HEK293T (cell line): ENCODE data around the gene MSLN.
A peak's percentile ranks its signal among the peaks of the same experiment; 100 is the strongest.

Experiments
- CTCF ChIA-PET: fragments of 350-600 bp; formaldehyde crosslinking; extraction: SDS; loops from one replicate; lab custom pipeline; 2021; ENCODE audit warnings: antibody characterized with exemption, inconsistent platforms; lab: Yijun Ruan, JAX
- POLR2A ChIA-PET: fragments of 350-600 bp; formaldehyde crosslinking; extraction: SDS; loops from one replicate; lab custom pipeline; 2020; ENCODE audit warnings: antibody characterized with exemption, inconsistent platforms; lab: Yijun Ruan, JAX
- DNase-seq: peaks from one replicate; pipeline ENCODE4 v3.0.0; 2012; ENCODE audit warnings: mixed read lengths; ENCODE audit errors: extremely low spot score
- ARNT ChIP-seq: fragments of 450-650 bp; IDR thresholded peaks from 2 replicates; pipeline ENCODE4 v1.6.1; 2017; ENCODE audit warnings: mild to moderate bottlenecking
- BHLHE40 ChIP-seq: fragments of 450-650 bp; IDR thresholded peaks from 2 replicates; pipeline ENCODE4 v1.6.1; 2016; ENCODE audit warnings: mild to moderate bottlenecking, moderate library complexity, borderline replicate concordance
- CTBP1 ChIP-seq: fragments of 450-650 bp; IDR thresholded peaks from 2 replicates; pipeline ENCODE4 v1.6.1; 2016; ENCODE audit warnings: borderline replicate concordance
- ELF4 ChIP-seq: fragments of 450-650 bp; IDR thresholded peaks from 2 replicates; pipeline ENCODE4 v1.6.1; 2017; ENCODE audit warnings: antibody characterized with exemption
- FOXA1 ChIP-seq: fragments of 450-650 bp; IDR thresholded peaks from 2 replicates; pipeline ENCODE4 v1.6.1; 2016; ENCODE audit warnings: mild to moderate bottlenecking
- FOXK2 ChIP-seq: fragments of 450-650 bp; IDR thresholded peaks from 2 replicates; pipeline ENCODE4 v1.6.1; 2016; ENCODE audit warnings: mild to moderate bottlenecking
- FOXM1 ChIP-seq: fragments of 450-650 bp; IDR thresholded peaks from 2 replicates; pipeline ENCODE4 v1.6.1; 2017; ENCODE audit warnings: mild to moderate bottlenecking, borderline replicate concordance
- HDGF ChIP-seq: fragments of 450-650 bp; IDR thresholded peaks from 2 replicates; pipeline ENCODE4 v1.6.1; 2017; ENCODE audit warnings: antibody characterized with exemption, borderline replicate concordance
- L3MBTL2 ChIP-seq: fragments of 450-650 bp; conservative IDR thresholded peaks from 2 replicates; pipeline ENCODE4 v1.6.1; 2016; ENCODE audit warnings: mild to moderate bottlenecking
- LEF1 ChIP-seq: fragments of 450-650 bp; IDR thresholded peaks from 2 replicates; pipeline ENCODE4 v1.6.1; 2017; ENCODE audit warnings: mild to moderate bottlenecking, borderline replicate concordance
- NFRKB ChIP-seq: fragments of 450-650 bp; IDR thresholded peaks from 2 replicates; pipeline ENCODE4 v1.6.1; 2016; ENCODE audit warnings: mild to moderate bottlenecking, moderate library complexity
- SP1 ChIP-seq: fragments of 450-650 bp; IDR thresholded peaks from 2 replicates; pipeline ENCODE4 v1.6.1; 2017
- SUZ12 ChIP-seq: fragments of 450-650 bp; IDR thresholded peaks from 2 replicates; pipeline ENCODE4 v1.6.1; 2016; ENCODE audit warnings: mild to moderate bottlenecking
- TARDBP ChIP-seq: fragments of 450-650 bp; IDR thresholded peaks from 2 replicates; pipeline ENCODE4 v1.6.1; 2016
- ZNF384 ChIP-seq: fragments of 450-650 bp; IDR thresholded peaks from 2 replicates; pipeline ENCODE4 v1.6.1; 2016
- TF ChIP-seq, protein P1 (sequence below): fragments of 450-650 bp; IDR thresholded peaks from 2 replicates; pipeline ENCODE4 v1.6.1; 2016

The MSLN gene

DNA sequence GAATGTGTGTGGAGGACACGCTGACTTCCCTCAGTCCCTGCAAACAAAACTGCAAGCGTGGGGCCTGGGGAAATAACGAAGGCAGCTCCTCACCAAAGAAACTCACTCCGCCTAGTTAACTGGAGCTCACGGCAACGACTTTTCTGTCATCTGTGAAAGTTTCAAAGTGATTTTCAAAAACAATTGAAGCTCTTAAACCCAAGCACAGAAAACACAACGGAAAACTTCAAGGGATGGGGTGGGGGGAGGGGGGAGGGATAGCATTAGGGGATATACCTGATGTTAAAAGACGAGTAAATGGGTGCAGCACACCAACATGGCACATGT, 43.2 kb downstream of the MSLN start:
- TF ChIP-seq FOXM1 = no peak
- no peak for TF ChIP-seq CTBP1
- TF ChIP-seq HDGF = no peak
- TF ChIP-seq, protein P1, sequence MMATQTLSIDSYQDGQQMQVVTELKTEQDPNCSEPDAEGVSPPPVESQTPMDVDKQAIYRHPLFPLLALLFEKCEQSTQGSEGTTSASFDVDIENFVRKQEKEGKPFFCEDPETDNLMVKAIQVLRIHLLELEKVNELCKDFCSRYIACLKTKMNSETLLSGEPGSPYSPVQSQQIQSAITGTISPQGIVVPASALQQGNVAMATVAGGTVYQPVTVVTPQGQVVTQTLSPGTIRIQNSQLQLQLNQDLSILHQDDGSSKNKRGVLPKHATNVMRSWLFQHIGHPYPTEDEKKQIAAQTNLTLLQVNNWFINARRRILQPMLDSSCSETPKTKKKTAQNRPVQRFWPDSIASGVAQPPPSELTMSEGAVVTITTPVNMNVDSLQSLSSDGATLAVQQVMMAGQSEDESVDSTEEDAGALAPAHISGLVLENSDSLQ = no peak
- no peak for TF ChIP-seq ZNF384
- TF ChIP-seq LEF1 = no peak
- TF ChIP-seq NFRKB = no peak
- TF ChIP-seq SUZ12 = no peak
- TF ChIP-seq BHLHE40 = no peak
- TF ChIP-seq L3MBTL2 = no peak
- no peak for TF ChIP-seq ARNT
- TF ChIP-seq SP1 = no peak
- no peak for TF ChIP-seq FOXK2
- no peak for TF ChIP-seq TARDBP
- no peak for TF ChIP-seq FOXA1
- no peak for TF ChIP-seq ELF4
- ChIA-PET CTCF (interaction anchor here (1.1 kb wide), 1 partner anchor 82 kb away, joined by 4 read pairs; the partner anchor contains the start of gene ANTKMT), POLR2A (interaction anchor here (1.0 to 1.9 kb wide), 3 partner anchors 8 to 15 kb away, joined by 3 to 9 read pairs (median 5); partner anchors contain the start of genes CHTF18 and RPUSD1)
- DNase-seq = no peak

DNA sequence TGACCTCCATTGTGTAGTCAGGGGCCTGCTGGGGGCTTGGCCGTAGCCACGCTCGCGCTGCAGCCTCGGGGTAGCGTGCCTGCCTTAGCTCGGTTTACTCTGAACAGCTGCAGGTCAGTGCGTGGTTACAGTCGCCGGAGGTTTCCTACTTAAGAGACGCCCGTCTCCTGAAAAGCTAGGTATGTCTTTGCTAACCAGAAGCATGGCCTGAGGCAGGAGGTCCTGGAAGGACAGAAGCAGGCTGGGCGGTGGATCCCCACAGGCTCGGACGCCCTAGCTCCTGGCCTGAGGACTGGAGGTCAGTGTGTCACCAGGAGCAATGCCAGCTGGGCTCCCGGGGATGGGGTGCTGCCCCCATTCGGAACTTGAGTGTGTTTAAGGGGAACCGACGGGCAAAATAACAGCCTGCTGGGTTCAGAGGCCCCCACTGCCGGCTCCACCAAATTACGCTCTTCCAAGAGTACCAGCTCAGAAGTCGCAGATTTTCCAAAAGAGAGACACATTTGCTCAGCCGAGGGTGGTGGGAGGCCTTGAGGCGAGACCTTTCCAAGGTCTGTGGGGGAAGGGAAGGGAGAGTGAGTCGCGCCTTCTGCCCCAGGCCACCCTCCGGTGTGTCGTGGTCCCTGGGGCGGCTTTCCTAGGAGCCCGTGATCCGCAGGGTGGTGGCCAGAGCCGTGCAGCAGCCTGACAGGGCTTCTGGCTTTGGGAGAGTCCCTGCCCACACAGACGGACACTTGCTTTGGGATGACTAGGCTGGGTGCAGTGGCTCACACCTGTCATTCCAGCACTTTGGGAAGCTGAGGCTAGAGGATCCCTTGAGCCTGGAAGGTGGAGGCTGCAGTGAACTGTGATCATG, 43.9 kb downstream of the MSLN start:
- ChIA-PET CTCF (interaction anchor here (1.1 to 1.3 kb wide), 2 partner anchors 83 to 85 kb away, joined by 4 read pairs; partner anchors contain the start of gene ANTKMT), POLR2A (interaction anchor here (1.0 to 1.9 kb wide), 3 partner anchors 9 to 16 kb away, joined by 3 to 9 read pairs (median 5); partner anchors contain the start of genes CHTF18 and RPUSD1)
- no peak for DNase-seq
- TF ChIP-seq NFRKB = no peak
- no peak for TF ChIP-seq LEF1
- TF ChIP-seq FOXK2 = no peak
- TF ChIP-seq HDGF = no peak
- TF ChIP-seq CTBP1 = no peak
- TF ChIP-seq, protein P1 = no peak
- no peak for TF ChIP-seq ARNT
- no peak for TF ChIP-seq FOXM1
- no peak for TF ChIP-seq ZNF384
- TF ChIP-seq FOXA1 = no peak

DNA sequence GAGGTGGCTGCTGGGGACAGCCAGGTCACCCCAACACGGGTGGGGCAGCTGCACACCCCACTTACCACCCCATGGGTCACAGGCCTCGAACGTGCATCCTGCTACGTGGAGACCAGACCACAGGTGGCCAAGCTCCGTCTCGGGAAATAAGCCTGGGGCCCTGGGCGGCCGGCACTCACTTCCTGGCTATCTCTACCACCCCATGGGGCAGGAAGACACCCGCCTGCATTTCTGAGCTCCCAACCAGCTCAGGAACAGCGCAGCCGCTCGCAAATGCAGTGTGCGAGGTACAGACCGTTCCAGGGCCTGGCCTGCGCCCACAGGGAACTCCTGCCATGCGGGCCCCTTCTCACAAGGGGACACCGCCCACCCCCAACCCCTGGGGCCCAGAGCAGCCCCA, 44.9 kb downstream of the MSLN start:
- DNase-seq = no peak
- ChIA-PET POLR2A (interaction anchor here (1.8 kb wide), 1 partner anchor 10 kb away, joined by 5 read pairs; no protein-coding TSS in a partner anchor), CTCF (interaction anchor here (1.3 kb wide), 1 partner anchor 86 kb away, joined by 4 read pairs; no protein-coding TSS in a partner anchor)
- TF ChIP-seq LEF1 (no peak), NFRKB (no peak), BHLHE40 (no peak)

DNA sequence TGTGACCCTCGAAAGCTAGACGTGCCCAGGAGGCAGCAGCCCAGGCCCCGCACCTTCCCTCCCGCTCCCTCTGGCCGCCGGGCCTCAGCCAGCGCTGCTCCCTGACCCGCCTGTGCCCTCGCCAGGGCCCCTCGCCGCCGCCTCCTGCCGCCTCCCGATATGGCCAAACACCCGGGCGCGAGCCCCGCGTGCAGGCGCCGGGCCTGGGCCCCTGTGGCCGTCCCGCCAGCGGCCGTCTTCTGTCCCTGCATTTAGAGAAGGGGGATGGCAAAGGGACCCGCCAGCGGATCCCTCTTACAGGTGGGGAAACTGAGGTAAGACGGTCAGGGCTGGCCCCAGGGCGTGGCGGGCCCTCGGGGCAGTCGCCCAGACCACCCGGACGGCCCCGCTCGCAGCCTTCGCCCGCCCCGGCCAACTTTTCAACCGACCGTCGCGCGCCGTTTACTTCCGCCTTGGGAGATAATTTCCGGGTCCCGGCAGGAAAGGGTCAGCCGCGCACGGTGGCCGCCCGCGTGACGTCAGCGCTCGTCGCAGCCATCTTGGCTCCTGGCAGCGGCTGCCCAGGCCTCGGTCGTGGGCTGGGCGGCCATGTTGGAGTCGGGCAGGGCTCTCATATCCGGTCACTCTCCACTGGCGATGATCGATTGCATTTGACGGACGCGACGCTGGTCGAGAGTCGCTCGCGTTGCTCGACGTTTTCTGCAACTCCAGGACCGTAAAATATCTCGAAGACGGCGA, 47.0 kb downstream of the MSLN start:
- CTCF ChIA-PET = no interaction called here
- DNase-seq = peak; percentile 96
- POLR2A ChIA-PET = interaction anchor here (1.0 to 1.1 kb wide), 2 partner anchors 19 to 92 kb away, joined by 3 to 9 read pairs; partner anchors contain the start of genes CHTF18 and RPUSD1
- no peak for TF ChIP-seq SUZ12
- TF ChIP-seq FOXA1 = no peak
- TF ChIP-seq SP1 = no peak
- TF ChIP-seq FOXK2 = no peak
- TF ChIP-seq FOXM1 = no peak
- TF ChIP-seq ELF4 = peak; percentile 91
- no peak for TF ChIP-seq HDGF
- no peak for TF ChIP-seq NFRKB
- peak; percentile 88 for TF ChIP-seq L3MBTL2
- TF ChIP-seq LEF1 = no peak
- TF ChIP-seq BHLHE40 = no peak
- TF ChIP-seq ARNT = no peak
- TF ChIP-seq TARDBP = no peak
- TF ChIP-seq, protein P1 = peak; percentile 94
- TF ChIP-seq ZNF384 = no peak
- TF ChIP-seq CTBP1 = no peak

DNA sequence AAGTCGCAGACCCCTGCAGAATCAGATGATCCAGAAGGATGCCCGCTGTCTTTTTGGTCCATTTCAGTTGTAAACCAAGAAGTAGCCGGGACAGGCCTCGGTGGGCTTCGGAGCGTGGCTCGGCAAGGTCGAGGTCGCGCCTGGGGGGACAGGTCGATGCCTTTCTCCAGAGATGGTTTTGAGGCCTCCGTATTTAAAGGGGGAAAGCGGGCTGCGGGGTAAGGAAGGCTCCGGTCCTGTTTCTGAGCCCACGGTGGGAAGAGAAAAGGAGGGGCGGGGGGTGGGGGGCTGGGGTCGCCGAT, 47.5 kb downstream of the MSLN start:
- no peak for DNase-seq
- ChIA-PET CTCF (interaction anchor here (0.5 kb wide), 1 partner anchor 898 kb away, joined by 3 read pairs; the partner anchor contains the start of gene MAPK8IP3), POLR2A (no interaction called here)
- TF ChIP-seq LEF1 (no peak), ELF4 (no peak), FOXA1 (no peak), NFRKB (no peak), ARNT (no peak), FOXK2 (no peak), ZNF384 (no peak), TARDBP (no peak), SP1 (no peak), SUZ12 (no peak)
- TF ChIP-seq, protein P1 = no peak
